Activated effector memory CD4-positive, alpha-beta T cell treated with anti-CD3 and anti-CD28 coated beads, Interleukin-2, amount 50 U/mL, for 16 hours (primary cell): ENCODE data around the gene FGD2.

Experiments used
- DNase-seq: peaks from one replicate; pipeline ENCODE4 v3.0.0-alpha.2; 2020

Gene FGD2

GRCh38 chr6:37005061-37005810 is at the start of gene FGD2:
TSS of gene FGD2 (plus strand) at chr6:37005655. CDS start at chr6:37005818, 163 bp downstream.
- DNase-seq: no peak

GRCh38 chr6:36955671-36956445 is 49.6 kb upstream of the FGD2 start:
- peak; percentile 66 for DNase-seq

GRCh38 chr6:36956446-36956820 is 49.0 kb upstream of the FGD2 start:
- no peak for DNase-seq

GRCh38 chr6:36957773-36958271 is 47.6 kb upstream of the FGD2 start:
- peak; percentile 55 for DNase-seq

- peak; percentile 48 for DNase-seq
These were observed 46.5 kb upstream of the FGD2 start for GRCh38 chr6:36958775-36959554.

GRCh38 chr6:36959555-36960250 is 45.8 kb upstream of the FGD2 start:
- DNase-seq: no peak

- DNase-seq: no peak
These were observed 43.7 kb upstream of the FGD2 start for GRCh38 chr6:36961441-36962435.

GRCh38 chr6:36962874-36963273 is 42.6 kb upstream of the FGD2 start:
- DNase-seq: peak; percentile 92

GRCh38 chr6:36963451-36964290 is 41.8 kb upstream of the FGD2 start:
- DNase-seq: peak; percentile 71

GRCh38 chr6:36964349-36964748 is 41.1 kb upstream of the FGD2 start:
- DNase-seq: peak; percentile 60

- DNase-seq: peak; percentile 54
These were observed 40.5 kb upstream of the FGD2 start for GRCh38 chr6:36964908-36965307.

- DNase-seq: peak; percentile 63
These were observed 38.2 kb upstream of the FGD2 start for GRCh38 chr6:36967301-36967700.

GRCh38 chr6:36967757-36968156 is 37.7 kb upstream of the FGD2 start:
- DNase-seq: peak; percentile 31

- peak; percentile 60 for DNase-seq
These were observed 37.0 kb upstream of the FGD2 start for GRCh38 chr6:36968266-36968977.

- DNase-seq: peak; percentile 54
These were observed 36.2 kb upstream of the FGD2 start for GRCh38 chr6:36969240-36969691.

GRCh38 chr6:36969988-36970891 is 35.2 kb upstream of the FGD2 start:
- DNase-seq: peak; percentile 61

- no peak for DNase-seq
These were observed 34.3 kb upstream of the FGD2 start for GRCh38 chr6:36970892-36971842.
